ENCODE measurements around the gene GLIPR1L2.

GLIPR1L2 gene

GRCh38 chr12:75459755-75460154 is 68.9 kb downstream of the GLIPR1L2 start:
- ATAC-seq, result no peak
- TF ChIP-seq ARNTL (CRISPR knock-in tag; IDR thresholded peaks at IDR 0.05; ENCODE audit: borderline replicate concordance, low read depth) (no peak), CREB5 (CRISPR knock-in tag; IDR thresholded peaks at IDR 0.05; ENCODE audit: low read depth) (no peak), BACH2 (CRISPR knock-in tag; IDR thresholded peaks at IDR 0.05; ENCODE audit: borderline replicate concordance) (no peak), RARB (CRISPR knock-in tag; IDR thresholded peaks at IDR 0.05) (no peak), POU6F1 (CRISPR knock-in tag; IDR thresholded peaks at IDR 0.05; ENCODE audit: borderline replicate concordance, low read depth) (no peak), ZNF565 (CRISPR knock-in tag; conservative IDR thresholded peaks at IDR 0.05; ENCODE audit: low read depth) (no peak), PPARA (CRISPR knock-in tag; IDR thresholded peaks at IDR 0.05; ENCODE audit: borderline replicate concordance) (no peak), ESRRG (CRISPR knock-in tag; IDR thresholded peaks at IDR 0.05) (no peak), CSDC2 (CRISPR knock-in tag; IDR thresholded peaks at IDR 0.05) (no peak), GLIS3 (CRISPR knock-in tag; IDR thresholded peaks at IDR 0.05) (no peak), ISL1 (CRISPR knock-in tag; IDR thresholded peaks at IDR 0.05) (no peak), PATZ1 (CRISPR knock-in tag; IDR thresholded peaks at IDR 0.05; ENCODE audit: borderline replicate concordance) (no peak), TOX (CRISPR knock-in tag; IDR thresholded peaks at IDR 0.05; ENCODE audit: borderline replicate concordance) (no peak), TSHZ2 (CRISPR knock-in tag; IDR thresholded peaks at IDR 0.05) (no peak), CSRNP3 (CRISPR knock-in tag; IDR thresholded peaks at IDR 0.05) (no peak), ZNF8 (CRISPR knock-in tag; IDR thresholded peaks at IDR 0.05) (no peak)

GRCh38 chr12:75460204-75460603 is 69.3 kb downstream of the GLIPR1L2 start:
- ATAC-seq, result no peak
- TF ChIP-seq ZNF70 (CRISPR knock-in tag; IDR thresholded peaks at IDR 0.05) (no peak), ZFP3 (CRISPR knock-in tag; IDR thresholded peaks at IDR 0.05) (no peak), SNAI2 (CRISPR knock-in tag; IDR thresholded peaks at IDR 0.05) (no peak), ESRRG (CRISPR knock-in tag; IDR thresholded peaks at IDR 0.05) (no peak), CREB5 (CRISPR knock-in tag; IDR thresholded peaks at IDR 0.05; ENCODE audit: low read depth) (no peak), BACH2 (CRISPR knock-in tag; IDR thresholded peaks at IDR 0.05; ENCODE audit: borderline replicate concordance) (no peak), PATZ1 (CRISPR knock-in tag; IDR thresholded peaks at IDR 0.05; ENCODE audit: borderline replicate concordance) (no peak), ZC3H10 (CRISPR knock-in tag; IDR thresholded peaks at IDR 0.05) (no peak), POU6F1 (CRISPR knock-in tag; IDR thresholded peaks at IDR 0.05; ENCODE audit: borderline replicate concordance, low read depth) (no peak), CSRNP3 (CRISPR knock-in tag; IDR thresholded peaks at IDR 0.05) (no peak), ZNF565 (CRISPR knock-in tag; conservative IDR thresholded peaks at IDR 0.05; ENCODE audit: low read depth) (no peak), ISL1 (CRISPR knock-in tag; IDR thresholded peaks at IDR 0.05) (no peak), TOX (CRISPR knock-in tag; IDR thresholded peaks at IDR 0.05; ENCODE audit: borderline replicate concordance) (no peak), ARNTL (CRISPR knock-in tag; IDR thresholded peaks at IDR 0.05; ENCODE audit: borderline replicate concordance, low read depth) (no peak), OSR1 (CRISPR knock-in tag; IDR thresholded peaks at IDR 0.05) (no peak), ZFP30 (CRISPR knock-in tag; IDR thresholded peaks at IDR 0.05) (no peak), TCF4 (CRISPR knock-in tag; IDR thresholded peaks at IDR 0.05; ENCODE audit: borderline replicate concordance) (no peak)

All from SK-N-SH treated with all-trans-retinoic acid at 6 μM for 48 hours (cell line).